OCI-LY7 (cell line): ENCODE results near the gene KCNMA1.

ENCODE experiments used
- EZH2phosphoT487 ChIP-seq: fragments of 200-600 bp; sonication (generic); IDR thresholded peaks from 2 replicates; pipeline ENCODE4 v1.6.1; 2018; ENCODE audit warnings: low read depth, borderline replicate concordance, mild to moderate bottlenecking, mixed run types, antibody characterized with exemption, low read length, moderate library complexity, mixed read lengths
- TF ChIP-seq, protein P1 (sequence below): fragments of 200-600 bp; sonication (generic); conservative IDR thresholded peaks from 2 replicates; pipeline ENCODE4 v1.5.1; 2014; ENCODE audit warnings: mild to moderate bottlenecking, antibody characterized with exemption, low read length, moderate library complexity, mixed read lengths

GRCh38 chr10:77546042-77546441 is 91.6 kb downstream of the KCNMA1 start:
- TF ChIP-seq, protein P1, sequence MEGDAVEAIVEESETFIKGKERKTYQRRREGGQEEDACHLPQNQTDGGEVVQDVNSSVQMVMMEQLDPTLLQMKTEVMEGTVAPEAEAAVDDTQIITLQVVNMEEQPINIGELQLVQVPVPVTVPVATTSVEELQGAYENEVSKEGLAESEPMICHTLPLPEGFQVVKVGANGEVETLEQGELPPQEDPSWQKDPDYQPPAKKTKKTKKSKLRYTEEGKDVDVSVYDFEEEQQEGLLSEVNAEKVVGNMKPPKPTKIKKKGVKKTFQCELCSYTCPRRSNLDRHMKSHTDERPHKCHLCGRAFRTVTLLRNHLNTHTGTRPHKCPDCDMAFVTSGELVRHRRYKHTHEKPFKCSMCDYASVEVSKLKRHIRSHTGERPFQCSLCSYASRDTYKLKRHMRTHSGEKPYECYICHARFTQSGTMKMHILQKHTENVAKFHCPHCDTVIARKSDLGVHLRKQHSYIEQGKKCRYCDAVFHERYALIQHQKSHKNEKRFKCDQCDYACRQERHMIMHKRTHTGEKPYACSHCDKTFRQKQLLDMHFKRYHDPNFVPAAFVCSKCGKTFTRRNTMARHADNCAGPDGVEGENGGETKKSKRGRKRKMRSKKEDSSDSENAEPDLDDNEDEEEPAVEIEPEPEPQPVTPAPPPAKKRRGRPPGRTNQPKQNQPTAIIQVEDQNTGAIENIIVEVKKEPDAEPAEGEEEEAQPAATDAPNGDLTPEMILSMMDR = no peak
- TF ChIP-seq EZH2phosphoT487 = no peak
